HG03066 (cell line): ENCODE data around the gene ESRRG.
A peak's percentile ranks its signal among the peaks of the same experiment; 100 is the strongest.
"Not testable (repeated sequence)": the region's sequence is repeated elsewhere in the genome, so short reads cannot be mapped to it uniquely, and the experiment has no call there.

Source experiments
- ATAC-seq: cut with Tn5 transposase; IDR thresholded peaks from one replicate; pipeline ENCODE4 v1.9.1; 2021; ENCODE audit warnings: low read depth; ENCODE audit not compliant: unreplicated experiment

The ESRRG gene

GRCh38 chr1:216580538-216581057, 142.6 kb downstream of the ESRRG start:
- no peak for ATAC-seq

- ATAC-seq = no peak
Observed at GRCh38 chr1:216576234-216576937, 146.8 kb downstream of the ESRRG start.

DNA sequence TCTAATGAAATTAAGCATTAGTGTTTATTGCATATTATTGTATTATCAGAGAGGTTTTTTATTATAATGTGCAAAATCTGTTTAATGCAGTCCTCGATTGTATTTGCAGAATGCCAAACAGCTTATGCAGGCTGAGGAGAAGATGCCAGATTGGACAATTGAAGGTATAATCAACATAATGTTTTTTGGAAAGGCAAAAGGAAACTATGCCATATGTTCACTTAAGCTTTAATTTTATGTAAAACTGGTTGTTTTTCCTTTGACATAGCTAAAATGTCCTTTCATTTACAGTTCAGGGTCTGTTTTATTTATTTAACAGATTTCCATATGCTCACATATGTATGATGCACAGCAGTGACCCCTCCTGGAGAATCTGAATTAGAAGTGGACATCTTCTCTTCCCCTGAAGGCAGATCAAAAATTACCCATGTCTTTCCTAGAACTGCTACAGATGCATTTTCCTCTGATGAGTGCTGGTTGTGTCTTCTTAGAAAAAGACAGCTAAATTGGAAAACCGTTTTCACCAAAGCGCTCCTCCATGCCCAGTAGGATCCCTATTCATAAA, 156.5 kb downstream of the ESRRG start:
- ATAC-seq = no peak

DNA sequence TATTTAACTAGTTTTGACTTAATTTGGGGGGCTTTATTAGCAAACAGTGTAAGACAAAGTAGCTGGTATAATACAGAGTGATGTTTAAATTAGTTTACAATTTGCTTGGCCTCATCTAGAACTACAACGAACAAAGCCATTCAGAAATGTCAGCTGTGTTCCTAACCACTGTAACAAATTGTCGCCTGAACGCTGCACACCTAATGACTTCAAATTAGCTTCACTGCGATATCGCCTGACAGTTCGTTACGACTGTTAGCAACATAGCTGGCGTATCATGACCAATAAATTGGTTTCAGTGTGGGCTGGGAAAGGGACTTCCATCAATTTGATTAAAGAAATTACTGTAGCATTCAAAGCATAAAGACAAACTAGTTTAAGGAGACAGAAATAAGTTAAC, 160.1 kb downstream of the ESRRG start:
- ATAC-seq = no peak

GRCh38 chr1:216562383-216562782, 160.8 kb downstream of the ESRRG start:
- ATAC-seq = no peak

- ATAC-seq = no peak
Observed at GRCh38 chr1:216560527-216560926, 162.7 kb downstream of the ESRRG start.

DNA sequence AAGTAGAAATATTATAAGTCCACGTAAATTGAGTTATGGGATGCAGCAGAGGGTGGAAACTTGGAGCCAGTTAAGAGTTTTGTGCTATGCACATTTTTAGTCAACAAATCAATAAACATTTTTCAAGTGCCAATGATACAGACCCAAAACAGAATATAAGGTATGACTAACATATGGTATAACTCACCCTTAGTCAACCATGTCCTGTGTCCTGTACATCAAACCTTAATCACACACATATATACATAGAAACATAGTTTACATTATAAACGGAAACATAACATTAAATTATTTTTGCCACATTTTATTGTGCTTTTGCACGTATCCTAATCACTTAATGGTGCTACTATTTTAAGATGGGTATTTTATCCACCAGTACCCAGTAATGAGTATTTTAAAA, 163.9 kb downstream of the ESRRG start:
- ATAC-seq = no peak

GRCh38 chr1:216555653-216556052, 167.6 kb downstream of the ESRRG start:
- no peak for ATAC-seq

DNA sequence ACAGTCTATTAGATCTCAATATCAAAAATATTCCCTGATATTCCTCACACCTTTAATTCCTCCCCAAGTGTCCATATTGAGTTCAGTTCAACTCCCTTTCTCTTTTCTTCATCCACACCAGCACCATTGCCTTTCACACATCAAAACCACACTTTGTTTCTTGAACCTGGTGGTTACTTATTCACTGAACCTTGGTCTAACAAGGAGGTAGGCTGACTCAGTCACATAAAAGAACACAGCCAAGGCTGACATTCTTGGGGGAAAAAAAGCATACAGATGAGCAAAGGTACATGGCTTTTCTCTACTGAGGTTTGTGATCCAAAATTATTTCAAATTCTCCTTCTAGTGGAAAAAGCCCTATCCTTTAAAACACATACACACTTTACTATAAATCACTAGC, 168.3 kb downstream of the ESRRG start:
- ATAC-seq = no peak

DNA sequence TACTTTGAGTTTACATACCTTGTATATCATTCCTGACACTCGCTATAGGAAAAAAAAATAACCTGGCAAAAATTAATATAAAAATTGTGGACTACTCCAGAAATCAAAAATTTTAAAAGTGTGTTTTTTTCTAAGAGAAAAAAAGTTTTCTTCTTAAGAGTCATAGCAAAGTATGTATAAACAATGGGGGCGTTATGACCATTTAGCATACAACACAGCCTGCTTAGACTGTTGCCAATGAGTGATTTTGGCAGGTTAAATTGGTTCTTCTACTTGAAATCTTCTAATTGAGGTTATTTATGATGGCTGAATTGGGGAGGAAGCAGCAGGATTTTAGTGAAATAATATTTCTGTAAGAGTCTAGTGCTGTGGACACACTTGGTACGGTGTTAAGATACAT, 169.5 kb downstream of the ESRRG start:
- no peak for ATAC-seq

- ATAC-seq = no peak
Observed at GRCh38 chr1:216553040-216553439, 170.2 kb downstream of the ESRRG start.

- no peak for ATAC-seq
Observed at GRCh38 chr1:216549796-216550195, 173.4 kb downstream of the ESRRG start.

DNA sequence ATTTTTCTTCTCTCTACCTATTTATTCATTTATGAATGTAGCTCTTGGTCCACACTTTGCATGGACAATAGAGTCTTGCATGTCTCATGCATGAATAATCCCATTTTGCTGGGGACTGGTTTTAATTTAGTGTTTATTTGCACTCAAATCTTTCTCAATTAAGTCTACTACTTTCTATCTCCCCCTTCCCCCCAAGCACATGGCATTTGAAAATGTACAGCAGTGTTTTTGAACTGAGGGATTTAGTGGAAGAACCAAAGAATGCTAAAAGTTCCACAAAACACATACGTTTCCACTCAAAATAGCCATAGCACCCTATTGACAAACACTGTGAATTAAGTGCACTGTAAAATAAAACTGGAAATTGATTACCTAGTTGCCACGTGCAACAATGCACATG, 180.5 kb downstream of the ESRRG start:
- no peak for ATAC-seq

- ATAC-seq = no peak
Observed at GRCh38 chr1:216542263-216542662, 181.0 kb downstream of the ESRRG start.

DNA sequence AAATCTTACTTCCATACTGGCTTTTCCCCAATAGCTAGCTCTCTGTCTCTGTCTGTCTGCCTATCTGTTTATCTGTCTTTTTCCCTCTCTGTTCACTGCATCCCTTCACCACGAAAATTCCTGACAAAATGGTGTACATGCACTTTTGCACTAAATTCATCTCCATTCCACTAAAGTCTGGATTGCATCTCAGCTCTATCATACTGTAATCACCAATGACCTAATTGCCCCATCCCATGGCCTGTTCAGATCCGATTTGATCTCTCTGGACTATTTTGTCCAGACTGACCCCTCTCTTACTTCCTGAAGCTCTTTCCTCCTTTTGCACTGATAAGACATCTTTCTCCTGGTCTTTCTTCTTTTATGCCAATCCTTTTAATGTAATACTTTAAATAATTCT, 187.5 kb downstream of the ESRRG start:
- no peak for ATAC-seq

- ATAC-seq = no peak
Observed at GRCh38 chr1:216535059-216535458, 188.2 kb downstream of the ESRRG start.

DNA sequence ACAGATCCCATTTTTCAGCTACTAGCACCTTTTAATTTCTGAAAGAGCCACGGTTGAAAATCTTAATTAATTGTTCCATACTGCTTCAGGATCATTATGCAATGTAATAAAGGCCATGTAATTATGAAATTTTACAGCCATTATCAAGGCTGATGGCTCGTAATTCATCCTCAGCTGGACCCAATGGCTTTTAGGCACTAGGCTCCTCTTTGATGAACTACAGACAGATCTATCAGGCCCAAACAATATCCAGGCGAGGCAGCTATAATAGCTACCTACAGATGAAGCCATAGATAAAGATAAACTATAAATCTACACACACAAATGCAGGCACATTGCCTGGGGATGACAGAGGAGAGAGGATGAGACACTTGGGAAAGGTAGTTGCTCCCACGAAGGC, 189.5 kb downstream of the ESRRG start:
- ATAC-seq = no peak

DNA sequence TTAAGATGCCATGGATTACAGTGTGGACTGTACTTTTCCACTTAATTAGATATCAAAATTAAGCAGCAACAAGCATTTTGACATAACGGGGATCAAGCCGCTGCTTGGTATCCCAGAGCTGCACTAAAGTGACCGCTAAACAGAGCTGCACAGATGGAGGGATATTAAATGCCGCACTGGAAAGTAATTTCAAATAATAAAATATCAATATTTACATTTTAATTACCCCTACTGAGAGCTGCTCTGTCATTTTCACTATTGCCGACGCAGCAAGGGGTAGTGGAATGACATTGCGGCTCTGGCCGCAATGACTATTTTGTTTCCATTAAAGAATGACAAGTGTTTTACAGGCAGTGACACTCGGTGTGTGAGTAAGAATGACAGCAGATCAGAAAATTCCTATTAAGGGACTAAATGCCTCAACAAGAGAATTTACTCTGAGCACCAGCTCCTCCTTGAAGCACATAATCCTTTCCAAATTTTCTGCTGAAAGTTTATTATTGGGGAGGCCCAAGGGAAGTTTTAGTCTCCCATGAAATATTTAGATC, 190.9 kb downstream of the ESRRG start:
- no peak for ATAC-seq

DNA sequence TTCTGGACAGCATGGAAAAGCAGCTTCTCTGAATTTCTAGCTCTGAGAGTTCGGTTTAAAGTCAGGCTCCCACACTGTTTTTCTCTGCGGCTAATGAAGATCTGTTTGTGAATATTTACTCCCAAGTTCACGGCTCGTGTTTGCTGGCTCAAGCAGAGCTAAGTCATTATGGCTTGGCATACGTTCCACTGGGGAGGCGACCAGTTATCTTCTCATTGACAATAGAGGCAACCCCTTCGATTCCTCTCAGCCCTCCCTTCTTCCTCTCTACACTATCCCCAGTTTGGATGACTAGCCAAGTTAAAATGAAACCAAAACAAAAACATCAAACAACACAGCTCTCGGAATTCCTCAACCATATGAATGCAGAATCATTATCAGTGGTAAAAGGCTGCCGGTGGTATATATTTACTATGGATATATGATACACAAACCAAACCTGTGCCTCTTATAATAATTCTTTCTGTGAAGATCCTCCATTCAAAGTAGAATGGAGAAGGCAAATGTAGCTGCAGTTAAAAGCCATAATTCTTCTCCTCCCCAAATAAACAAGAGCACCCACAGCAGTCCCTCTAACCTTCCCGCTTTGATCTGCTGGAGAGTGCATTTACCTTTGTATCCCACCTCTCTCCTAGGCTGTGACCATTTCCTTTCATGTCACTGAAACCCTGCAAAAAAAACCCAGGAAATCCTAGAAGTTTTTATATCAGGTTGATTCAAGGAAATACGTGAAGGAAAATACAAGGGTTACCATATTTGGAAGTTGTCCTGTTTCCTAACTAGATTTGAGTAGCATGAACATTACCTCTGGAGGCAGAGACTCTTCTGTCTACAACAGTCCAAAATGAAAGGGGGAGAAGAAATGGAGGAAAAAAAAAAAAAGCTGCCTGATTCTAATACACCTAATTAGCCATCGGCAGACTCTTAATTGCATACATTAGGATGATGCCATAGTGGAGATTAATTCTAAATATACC, 191.7 kb downstream of the ESRRG start:
- peak; percentile 46 for ATAC-seq

GRCh38 chr1:216529851-216530250, 193.4 kb downstream of the ESRRG start:
- not testable (repeated sequence) for ATAC-seq

- ATAC-seq = peak; percentile 89
Observed at GRCh38 chr1:216528816-216529215, 194.4 kb downstream of the ESRRG start.
